Nephron (organoid): ENCODE measurements around the gene PLA2G4D.

Source experiments
- H3K27ac Mint-ChIP-seq, 3 experiments: 2 replicates each; pipeline ENCODE4 v1.8.0; 2020; ENCODE audit warnings: mixed read lengths in 3 of 3, mild to moderate bottlenecking in 2 of 3, moderate library complexity in 1 of 3
- H3K27me3 Mint-ChIP-seq: 2 replicates; pipeline ENCODE4 v1.8.0; 2021; ENCODE audit warnings: low read depth, mild to moderate bottlenecking, moderate library complexity, mixed read lengths
- H3K36me3 Mint-ChIP-seq: 2 replicates; pipeline ENCODE4 v1.8.0; 2020; ENCODE audit warnings: low read depth, mixed read lengths
- H3K4me1 Mint-ChIP-seq: 2 replicates; pipeline ENCODE4 v1.8.0; 2020; ENCODE audit warnings: mixed read lengths
- H3K4me3 Mint-ChIP-seq, 3 experiments: 2 replicates each; pipeline ENCODE4 v1.8.0; 2020; ENCODE audit warnings: mild to moderate bottlenecking in 3 of 3, mixed read lengths in 3 of 3, moderate library complexity in 2 of 3
- H3K9me3 Mint-ChIP-seq: 2 replicates; pipeline ENCODE4 v1.8.0; 2020; ENCODE audit warnings: mixed read lengths
- TF ChIP-seq, protein P1 (sequence below), 3 experiments: fragments of 200-600 bp; sonication (generic); IDR thresholded peaks; one replicate each; pipeline ENCODE4 v1.5.0; 2021; ENCODE audit warnings: antibody characterized with exemption in 3 of 3; ENCODE audit not compliant: unreplicated experiment in 3 of 3

Gene PLA2G4D

DNA sequence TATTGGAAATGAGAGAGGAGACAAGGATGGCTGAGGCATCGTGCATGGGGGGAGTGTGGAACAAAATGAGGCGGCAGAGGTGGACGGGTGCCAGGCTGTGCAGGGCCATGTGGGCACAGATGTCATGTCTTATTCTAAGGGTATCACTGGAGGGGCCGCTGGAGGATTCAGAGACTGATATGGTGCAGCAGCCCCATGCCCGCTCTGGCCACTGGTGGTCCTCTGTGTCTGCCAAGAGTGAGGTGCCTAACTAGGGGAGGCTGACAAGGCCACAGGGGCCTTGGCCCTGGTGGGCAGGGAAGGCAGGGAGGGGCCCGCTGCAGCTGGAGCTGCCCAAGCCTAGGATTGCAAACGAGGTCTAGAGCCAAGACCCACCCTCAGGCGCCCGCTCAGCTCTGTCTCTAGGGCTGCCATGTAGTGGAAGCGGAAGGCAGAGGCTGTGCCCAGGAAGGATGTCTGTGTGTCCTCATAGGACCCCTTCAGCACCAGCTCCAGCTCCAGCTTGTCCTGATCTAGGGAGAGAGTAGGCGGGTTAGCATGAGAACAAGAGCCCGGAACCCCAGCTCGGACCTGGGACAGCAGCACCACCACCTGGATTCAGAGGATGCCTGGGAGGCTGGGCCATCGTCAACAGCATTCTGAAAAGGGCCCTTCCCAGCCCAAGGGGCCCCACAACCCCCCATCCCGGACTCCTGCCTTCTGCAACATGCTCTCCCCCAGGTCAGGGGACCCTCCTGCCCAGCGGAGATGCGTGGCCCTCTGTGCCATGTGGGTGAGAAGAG, 11.3 kb downstream of the PLA2G4D start:
- no peaks in the 10 kb centered on the region for H3K9me3 Mint-ChIP-seq
- peaks cover 6% of the 10 kb centered on the region for H3K4me1 Mint-ChIP-seq
- no peak overlapping the region for H3K27ac Mint-ChIP-seq
- TF ChIP-seq, protein P1, sequence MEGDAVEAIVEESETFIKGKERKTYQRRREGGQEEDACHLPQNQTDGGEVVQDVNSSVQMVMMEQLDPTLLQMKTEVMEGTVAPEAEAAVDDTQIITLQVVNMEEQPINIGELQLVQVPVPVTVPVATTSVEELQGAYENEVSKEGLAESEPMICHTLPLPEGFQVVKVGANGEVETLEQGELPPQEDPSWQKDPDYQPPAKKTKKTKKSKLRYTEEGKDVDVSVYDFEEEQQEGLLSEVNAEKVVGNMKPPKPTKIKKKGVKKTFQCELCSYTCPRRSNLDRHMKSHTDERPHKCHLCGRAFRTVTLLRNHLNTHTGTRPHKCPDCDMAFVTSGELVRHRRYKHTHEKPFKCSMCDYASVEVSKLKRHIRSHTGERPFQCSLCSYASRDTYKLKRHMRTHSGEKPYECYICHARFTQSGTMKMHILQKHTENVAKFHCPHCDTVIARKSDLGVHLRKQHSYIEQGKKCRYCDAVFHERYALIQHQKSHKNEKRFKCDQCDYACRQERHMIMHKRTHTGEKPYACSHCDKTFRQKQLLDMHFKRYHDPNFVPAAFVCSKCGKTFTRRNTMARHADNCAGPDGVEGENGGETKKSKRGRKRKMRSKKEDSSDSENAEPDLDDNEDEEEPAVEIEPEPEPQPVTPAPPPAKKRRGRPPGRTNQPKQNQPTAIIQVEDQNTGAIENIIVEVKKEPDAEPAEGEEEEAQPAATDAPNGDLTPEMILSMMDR (IDR thresholded peaks at IDR 0.05; ENCODE audit: unreplicated experiment in 3 of 3): no peak
- no peaks in the 10 kb centered on the region for H3K36me3 Mint-ChIP-seq
- H3K4me3 Mint-ChIP-seq: no peak overlapping the region
- H3K27me3 Mint-ChIP-seq: peaks cover 34% of the 10 kb centered on the region

DNA sequence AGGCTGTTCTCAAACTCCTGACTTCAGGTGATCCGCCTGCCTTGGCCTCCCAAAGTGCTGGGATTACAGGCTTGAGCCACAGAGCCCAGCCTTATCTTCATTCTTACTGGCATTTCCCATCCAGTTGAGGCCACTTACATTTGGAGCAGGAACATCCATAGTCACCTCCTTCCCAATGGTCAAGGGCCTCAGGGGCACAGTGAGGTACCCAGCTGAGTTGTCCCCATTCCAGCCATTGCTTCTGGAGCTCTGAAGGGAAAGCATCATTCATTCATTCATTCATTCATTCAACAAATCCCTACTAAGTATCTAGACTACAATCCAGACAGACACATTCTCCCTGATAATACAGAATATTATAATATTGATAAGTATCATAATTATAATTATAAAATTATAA, 12.2 kb downstream of the PLA2G4D start:
- TF ChIP-seq, protein P1 (IDR thresholded peaks at IDR 0.05; ENCODE audit: unreplicated experiment in 3 of 3): no peak
- H3K36me3 Mint-ChIP-seq: no peaks in the 10 kb centered on the region
- H3K9me3 Mint-ChIP-seq: no peaks in the 10 kb centered on the region
- peaks cover 6% of the 10 kb centered on the region for H3K4me1 Mint-ChIP-seq
- H3K27ac Mint-ChIP-seq: no peak overlapping the region
- H3K27me3 Mint-ChIP-seq: peaks cover 36% of the 10 kb centered on the region
- no peak overlapping the region for H3K4me3 Mint-ChIP-seq

DNA sequence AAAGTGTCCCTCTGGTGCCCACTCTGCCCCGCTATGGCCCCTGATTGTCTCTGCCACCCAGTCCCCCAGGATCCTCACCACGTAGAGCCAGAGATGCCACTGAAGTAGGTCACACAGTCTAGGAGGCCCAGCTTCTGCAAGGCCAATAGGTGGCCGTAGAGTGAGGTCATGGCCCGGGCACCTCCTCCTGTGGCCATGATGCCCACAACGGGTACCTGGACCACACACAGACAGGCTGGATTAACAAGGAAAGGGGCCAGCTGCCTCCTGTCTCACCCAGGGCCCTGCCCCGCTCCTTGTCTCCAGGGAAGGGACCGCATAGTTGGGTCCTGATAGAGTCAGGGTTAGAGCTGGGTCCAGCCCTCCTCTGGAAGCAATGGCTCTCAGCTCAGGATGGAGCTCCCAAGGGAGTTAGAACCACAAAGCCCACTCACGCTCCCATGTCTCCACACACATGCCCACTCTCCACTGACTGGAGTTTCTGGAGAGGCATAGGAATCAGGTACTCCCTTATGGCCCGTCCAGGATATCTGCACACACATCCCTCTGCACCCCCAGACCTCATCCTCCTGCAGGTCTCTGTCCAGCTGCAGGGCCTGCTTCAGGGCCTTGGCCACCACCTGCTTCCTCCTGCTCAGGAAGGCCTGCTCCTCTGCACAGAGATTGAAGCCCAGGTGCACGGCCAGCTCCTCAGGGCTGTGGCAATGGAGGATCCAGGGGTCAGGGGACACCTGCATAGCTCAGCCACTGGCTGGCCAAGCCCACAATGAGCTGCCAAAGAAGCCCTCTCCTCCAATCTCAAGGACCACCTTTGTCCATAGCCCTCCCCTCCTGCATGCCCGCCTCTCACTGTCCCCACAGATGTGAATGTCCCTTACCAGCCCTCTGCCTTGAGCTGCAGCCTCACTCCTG, 13.2 kb downstream of the PLA2G4D start:
- H3K27me3 Mint-ChIP-seq: peaks cover 36% of the 10 kb centered on the region
- H3K27ac Mint-ChIP-seq: no peak overlapping the region
- no peak overlapping the region for H3K4me3 Mint-ChIP-seq

DNA sequence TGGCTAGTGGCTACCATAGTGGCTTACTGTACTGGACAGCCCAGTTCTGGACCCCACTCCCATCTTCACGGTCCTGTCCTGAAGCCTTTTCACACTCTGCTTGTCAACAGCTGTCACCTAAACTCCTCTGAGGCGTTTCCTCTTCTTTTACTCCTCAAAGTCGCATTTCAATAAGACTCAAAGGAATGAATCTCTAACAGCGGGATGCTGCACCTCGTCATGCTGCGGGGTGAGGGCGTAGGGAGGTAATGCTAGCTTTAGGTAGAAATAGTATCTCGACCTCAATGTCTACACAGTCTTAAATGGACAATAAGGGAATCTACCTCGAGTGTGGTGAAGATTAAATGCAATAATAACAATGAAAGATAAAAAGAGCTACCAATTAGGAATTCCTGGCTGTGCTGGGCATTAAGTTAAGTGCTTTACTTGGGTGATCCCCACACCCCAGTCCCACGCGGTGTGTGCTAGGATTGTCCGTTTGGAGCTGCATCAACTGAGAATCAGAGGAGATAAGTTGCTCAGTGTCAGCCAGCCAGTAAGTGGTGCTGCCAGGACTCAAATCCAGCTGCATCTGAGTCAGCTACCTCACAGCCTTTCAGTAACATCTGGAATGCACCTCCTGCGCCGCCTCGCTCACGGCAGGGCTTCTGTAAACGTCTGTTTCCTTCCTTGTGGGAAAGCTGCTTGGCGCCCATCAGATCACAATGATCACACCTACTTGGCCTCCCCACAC, 14.0 kb downstream of the PLA2G4D start:
- H3K36me3 Mint-ChIP-seq: no peaks in the 10 kb centered on the region
- TF ChIP-seq, protein P1 (IDR thresholded peaks at IDR 0.05; ENCODE audit: unreplicated experiment in 3 of 3): no peak
- no peaks in the 10 kb centered on the region for H3K9me3 Mint-ChIP-seq

More for the DNA sequence above, 13.2 kb downstream of the PLA2G4D start:
- Mint-ChIP-seq H3K36me3 (no peaks in the 10 kb centered on the region), H3K4me1 (peaks cover 6% of the 10 kb centered on the region), H3K9me3 (no peaks in the 10 kb centered on the region)
- TF ChIP-seq, protein P1 (IDR thresholded peaks at IDR 0.05; ENCODE audit: unreplicated experiment in 3 of 3): no peak

DNA sequence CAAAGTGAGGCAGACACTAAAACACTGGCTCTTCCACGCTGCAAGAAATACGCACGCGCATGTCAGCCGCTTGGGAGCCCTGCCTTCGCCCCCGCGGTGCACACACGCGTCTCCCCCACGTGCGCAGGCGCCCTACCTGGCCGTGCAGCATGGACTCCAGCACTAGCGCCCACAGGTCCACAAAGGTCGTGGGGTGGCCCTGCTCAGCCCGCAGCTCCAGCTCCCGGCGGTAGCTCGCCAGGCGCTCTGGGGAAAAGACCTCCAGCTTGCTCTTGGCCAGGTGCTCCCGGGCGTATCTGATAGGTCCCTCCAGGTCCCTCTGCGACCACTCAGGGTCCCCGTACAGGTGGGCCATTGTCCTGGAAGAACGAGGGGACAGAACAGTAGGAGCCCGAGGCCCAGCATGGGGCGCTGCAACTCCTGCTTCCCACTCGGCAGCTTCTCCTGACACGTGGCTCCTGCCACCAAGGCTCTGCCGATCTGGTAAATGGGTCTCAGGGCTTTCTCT, 14.9 kb downstream of the PLA2G4D start:
- Mint-ChIP-seq H3K9me3 (no peaks in the 10 kb centered on the region), H3K27me3 (peaks cover 37% of the 10 kb centered on the region), H3K27ac (no peak overlapping the region), H3K4me1 (peaks cover 6% of the 10 kb centered on the region), H3K36me3 (no peaks in the 10 kb centered on the region), H3K4me3 (no peak overlapping the region)
- TF ChIP-seq, protein P1 (IDR thresholded peaks at IDR 0.05; ENCODE audit: unreplicated experiment in 3 of 3): no peak

More for the DNA sequence above, 14.0 kb downstream of the PLA2G4D start:
- no peak overlapping the region for H3K27ac Mint-ChIP-seq
- H3K4me1 Mint-ChIP-seq: peaks cover 6% of the 10 kb centered on the region
- no peak overlapping the region for H3K4me3 Mint-ChIP-seq
- H3K27me3 Mint-ChIP-seq: peaks cover 39% of the 10 kb centered on the region
